Small intestine (tissue), 7 donors: Measurements from ENCODE around the gene NUDT16. TPM values are rescaled to one million over a fixed set of nuclear protein-coding genes. Genes with fewer than 3 reads are reported as not detected.
A peak's percentile ranks its signal among the peaks of the same experiment; 100 is the strongest.

Source experiments
- DNase-seq, 2 donors: peaks; one replicate each; pipeline versions ENCODE4 v3.0.0 to v3.0.0-alpha.2; 2013
- FAIRE-seq: peaks from 2 replicates; lab custom pipeline; 2012; peaks lifted over from hg19 to GRCh38; lab: Jason Lieb, UNC
- H3K27ac ChIP-seq, 3 donors: one replicate each; pipeline ENCODE4 v1.5.1; 2013; ENCODE audit warnings: low read length in 2 of 3, mild to moderate bottlenecking in 2 of 3, control low read depth in 1 of 3, inconsistent platforms in 1 of 3, low read depth in 1 of 3, moderate library complexity in 1 of 3
- H3K27me3 ChIP-seq, 3 donors: one replicate each; pipeline ENCODE4 v1.6.1; 2013; ENCODE audit warnings: low read length in 3 of 3, inconsistent platforms in 1 of 3; ENCODE audit not compliant: control insufficient read depth in 3 of 3, insufficient read depth in 3 of 3
- H3K36me3 ChIP-seq, 3 donors: one replicate each; pipeline ENCODE4 v1.6.1; 2013; ENCODE audit warnings: low read length in 3 of 3, inconsistent platforms in 1 of 3, low read depth in 1 of 3, mild to moderate bottlenecking in 1 of 3, moderate library complexity in 1 of 3; ENCODE audit not compliant: control insufficient read depth in 3 of 3, insufficient read depth in 2 of 3
- H3K4me1 ChIP-seq, 3 donors: one replicate each; pipeline ENCODE4 v1.6.1; 2013; ENCODE audit warnings: low read length in 2 of 3, inconsistent platforms in 1 of 3, low read depth in 1 of 3, mild to moderate bottlenecking in 1 of 3, moderate library complexity in 1 of 3; ENCODE audit not compliant: control insufficient read depth in 3 of 3, insufficient read depth in 2 of 3
- H3K4me3 ChIP-seq, 3 donors: one replicate each; pipeline ENCODE4 v1.5.1; 2013; ENCODE audit warnings: low read length in 3 of 3, control low read depth in 1 of 3, inconsistent platforms in 1 of 3, low read depth in 1 of 3, mild to moderate bottlenecking in 1 of 3, moderate library complexity in 1 of 3
- H3K9me3 ChIP-seq, 2 donors: one replicate each; pipeline ENCODE4 v1.6.1; 2013; ENCODE audit warnings: low read depth in 1 of 2, low read length in 1 of 2; ENCODE audit not compliant: control insufficient read depth in 2 of 2, insufficient read depth in 1 of 2
- WGBS, 3 donors: extraction: QIAGEN DNeasy Blood & Tissue Kit; methylation state at CpG; one replicate each; pipeline ENCODE4 v1.1.7; 2013; 5-methylcytosine and 5-hydroxymethylcytosine counted together
- polyA plus RNA-seq, 4 donors: library from polyadenylated mRNA; stranded (reverse) in 3 of 4; unstranded in 1 of 4; fragments of 200-250 nt in 3 of 4; fragments of 120-200 nt in 1 of 4; gene quantifications; one replicate each; pipeline versions ENCODE4 v1.2.1 to v1.2.3, GENCODE V29; 2013
- donor health status: healthy with polysubstance abuse.
- donor health status: control.
- donor health status: control.
- donor health status: Bipolar disorder and iron deficiency.
- donor health status: healthy.

NUDT16 gene
- polyA plus RNA-seq, 4 donors = 34.2 to 115 (median 40.7) TPM

GRCh38 chr3:131403216-131403895 is 21.8 kb downstream of the NUDT16 start:
- no peak overlapping the region for H3K27ac ChIP-seq
- no peak for FAIRE-seq
- H3K9me3 ChIP-seq = peaks cover 0 to 4% of the 10 kb centered on the region in 2 donors
- H3K27me3 ChIP-seq = peaks cover 0 to 2% (median 0%) of the 10 kb centered on the region in 3 donors
- H3K36me3 ChIP-seq = no peaks in the 10 kb centered on the region
- 74 to 86% (median 85%) methylated on average over 3 of the region's 3 CpGs for whole genome bisulfite sequencing, 3 donors
- no peak overlapping the region for H3K4me3 ChIP-seq
- H3K4me1 ChIP-seq = no peaks in the 10 kb centered on the region
- no peak for DNase-seq

- WGBS, 3 donors = 77 to 95% (median 79%) methylated on average over 1 of the region's 1 CpG
- Histone ChIP-seq H3K4me3 (no peak overlapping the region), H3K27ac (no peak overlapping the region), H3K9me3 (peaks cover 0 to 4% of the 10 kb centered on the region in 2 donors), H3K4me1 (no peaks in the 10 kb centered on the region), H3K36me3 (no peaks in the 10 kb centered on the region), H3K27me3 (peaks cover 0 to 2% (median 0%) of the 10 kb centered on the region in 3 donors)
- FAIRE-seq (no peak), DNase-seq (no peak)
These were observed 23.8 kb downstream of the NUDT16 start for GRCh38 chr3:131405411-131405810.

GRCh38 chr3:131406274-131406673 is 24.7 kb downstream of the NUDT16 start:
- Histone ChIP-seq H3K36me3 (no peaks in the 10 kb centered on the region), H3K4me1 (no peaks in the 10 kb centered on the region), H3K4me3 (no peak overlapping the region), H3K27me3 (peaks cover 0 to 2% (median 0%) of the 10 kb centered on the region in 3 donors), H3K27ac (no peak overlapping the region), H3K9me3 (peaks cover 0 to 4% of the 10 kb centered on the region in 2 donors)
- no peak for FAIRE-seq
- no peak for DNase-seq
- 33 to 49% (median 35%) methylated on average over 2 of the region's 2 CpGs for WGBS, 3 donors

GRCh38 chr3:131417751-131418150 is 36.2 kb downstream of the NUDT16 start:
- H3K4me1 ChIP-seq = no peaks in the 10 kb centered on the region
- H3K36me3 ChIP-seq = no peaks in the 10 kb centered on the region
- FAIRE-seq (no peak), DNase-seq (no peak)
- H3K4me3 ChIP-seq = no peak overlapping the region
- H3K27ac ChIP-seq = no peak overlapping the region
- no peaks in the 10 kb centered on the region for H3K9me3 ChIP-seq
- WGBS, 3 donors = 73 to 90% (median 82%) methylated on average over 2 of the region's 2 CpGs
- H3K27me3 ChIP-seq = no peaks in the 10 kb centered on the region

GRCh38 chr3:131421301-131421700 is 39.7 kb downstream of the NUDT16 start:
- peaks cover 0 to 3% of the 10 kb centered on the region in 2 donors for H3K9me3 ChIP-seq

GRCh38 chr3:131421957-131422498 is 40.5 kb downstream of the NUDT16 start:
- H3K36me3 ChIP-seq = no peaks in the 10 kb centered on the region
- no peak overlapping the region for H3K27ac ChIP-seq
- H3K4me1 ChIP-seq = no peaks in the 10 kb centered on the region
- H3K27me3 ChIP-seq = no peaks in the 10 kb centered on the region
- FAIRE-seq (no peak), DNase-seq (no peak)
- peaks cover 0 to 3% of the 10 kb centered on the region in 2 donors for H3K9me3 ChIP-seq
- no peak overlapping the region for H3K4me3 ChIP-seq

More at GRCh38 chr3:131421301-131421700, 39.7 kb downstream of the NUDT16 start:
- Histone ChIP-seq H3K27me3 (no peaks in the 10 kb centered on the region), H3K27ac (no peak overlapping the region), H3K36me3 (no peaks in the 10 kb centered on the region), H3K4me1 (no peaks in the 10 kb centered on the region), H3K4me3 (no peak overlapping the region)
- no peak for DNase-seq
- FAIRE-seq = no peak
- WGBS, 3 donors = 81 to 100% (median 84%) methylated on average over 1 of the region's 1 CpG

GRCh38 chr3:131427226-131427625 is 45.7 kb downstream of the NUDT16 start:
- H3K9me3 ChIP-seq = peaks cover 0 to 3% of the 10 kb centered on the region in 2 donors
- no peaks in the 10 kb centered on the region for H3K27me3 ChIP-seq
- no peak overlapping the region for H3K4me3 ChIP-seq
- no peak overlapping the region for H3K27ac ChIP-seq
- peak in 1 of 2 donors; percentile 48 for DNase-seq
- no peaks in the 10 kb centered on the region for H3K36me3 ChIP-seq
- FAIRE-seq = no peak
- no peaks in the 10 kb centered on the region for H3K4me1 ChIP-seq
- 43 to 51% (median 44%) methylated on average over 2 of the region's 2 CpGs for WGBS, 3 donors

GRCh38 chr3:131431754-131432153 is 50.2 kb downstream of the NUDT16 start:
- H3K4me3 ChIP-seq = no peak overlapping the region
- 65 to 88% (median 74%) methylated on average over 5 of the region's 5 CpGs for WGBS, 3 donors
- H3K27me3 ChIP-seq = no peaks in the 10 kb centered on the region
- H3K4me1 ChIP-seq = no peaks in the 10 kb centered on the region
- DNase-seq (no peak), FAIRE-seq (no peak)
- H3K36me3 ChIP-seq = no peaks in the 10 kb centered on the region
- no peak overlapping the region for H3K27ac ChIP-seq
- no peaks in the 10 kb centered on the region for H3K9me3 ChIP-seq
